ENCODE results near the gene ADGRG3. TPM values are rescaled to one million over a fixed set of nuclear protein-coding genes. Genes with fewer than 3 reads are reported as not detected.

ADGRG3 gene, protein sequence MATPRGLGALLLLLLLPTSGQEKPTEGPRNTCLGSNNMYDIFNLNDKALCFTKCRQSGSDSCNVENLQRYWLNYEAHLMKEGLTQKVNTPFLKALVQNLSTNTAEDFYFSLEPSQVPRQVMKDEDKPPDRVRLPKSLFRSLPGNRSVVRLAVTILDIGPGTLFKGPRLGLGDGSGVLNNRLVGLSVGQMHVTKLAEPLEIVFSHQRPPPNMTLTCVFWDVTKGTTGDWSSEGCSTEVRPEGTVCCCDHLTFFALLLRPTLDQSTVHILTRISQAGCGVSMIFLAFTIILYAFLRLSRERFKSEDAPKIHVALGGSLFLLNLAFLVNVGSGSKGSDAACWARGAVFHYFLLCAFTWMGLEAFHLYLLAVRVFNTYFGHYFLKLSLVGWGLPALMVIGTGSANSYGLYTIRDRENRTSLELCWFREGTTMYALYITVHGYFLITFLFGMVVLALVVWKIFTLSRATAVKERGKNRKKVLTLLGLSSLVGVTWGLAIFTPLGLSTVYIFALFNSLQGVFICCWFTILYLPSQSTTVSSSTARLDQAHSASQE
- total RNA-seq (1 to 10 TPM in 1 of 9 donors, under 1 TPM in 8; 0.12 to 1.4 (median 0.53) TPM), polyA plus RNA-seq (under 1 TPM; 0.15 to 0.61 TPM)
- long read RNA-seq, donor 1, result 0 reads
- long read RNA-seq, donor 2, partial matches to known transcripts, result 1 of 1 reads
- long read RNA-seq, donor 2, other reads (novel, unspliced or antisense), result 0 of 1 reads
- long read RNA-seq, donor 3, result 0 reads

DNA sequence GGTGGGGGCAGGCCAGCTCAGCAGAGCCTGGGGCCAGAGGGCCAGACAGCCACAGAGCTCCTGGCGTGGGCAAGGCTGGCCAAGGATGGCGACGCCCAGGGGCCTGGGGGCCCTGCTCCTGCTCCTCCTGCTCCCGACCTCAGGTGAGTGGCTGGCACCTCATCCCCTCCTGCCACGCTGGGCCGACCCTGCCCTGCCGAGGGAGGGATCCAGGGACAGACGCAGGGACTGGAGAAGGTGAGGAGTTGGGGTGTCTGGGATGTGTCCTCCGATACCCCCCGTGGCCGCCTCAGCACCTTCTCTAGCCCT, at the start of gene ADGRG3:
ADGRG3 (plus strand) TSS at position 44 of the 309 bp plus-strand sequence; CDS start at position 86, 42 bp downstream.
- Histone ChIP-seq H3K27me3 (peaks cover 0 to 4% (median 0%) of the 10 kb centered on the region in 9 donors), H3K27ac (peak within 1 kb of the TSS in 3 of 12 donors; percentile 26 to 49 (median 44)), H3K9me3 (no peaks in the 10 kb centered on the region), H3K4me1 (peaks cover 0 to 17% (median 0%) of the 10 kb centered on the region in 12 donors), H3K36me3 (peaks cover 0 to 8% (median 0%) of the 10 kb centered on the region in 9 donors), H3K4me3 (peak within 1 kb of the TSS in 1 of 12 donors; percentile 25)
- DNase-seq, result peak in 1 of 5 donors; percentile 47
- intact Hi-C loops (cut with DNase I), result no loop called here
- ATAC-seq, result no peak
- 89 to 93% (median 90%) methylated on average over 7 to 11 of the region's 11 CpGs for WGBS, 4 donors
- TF ChIP-seq, protein P1, sequence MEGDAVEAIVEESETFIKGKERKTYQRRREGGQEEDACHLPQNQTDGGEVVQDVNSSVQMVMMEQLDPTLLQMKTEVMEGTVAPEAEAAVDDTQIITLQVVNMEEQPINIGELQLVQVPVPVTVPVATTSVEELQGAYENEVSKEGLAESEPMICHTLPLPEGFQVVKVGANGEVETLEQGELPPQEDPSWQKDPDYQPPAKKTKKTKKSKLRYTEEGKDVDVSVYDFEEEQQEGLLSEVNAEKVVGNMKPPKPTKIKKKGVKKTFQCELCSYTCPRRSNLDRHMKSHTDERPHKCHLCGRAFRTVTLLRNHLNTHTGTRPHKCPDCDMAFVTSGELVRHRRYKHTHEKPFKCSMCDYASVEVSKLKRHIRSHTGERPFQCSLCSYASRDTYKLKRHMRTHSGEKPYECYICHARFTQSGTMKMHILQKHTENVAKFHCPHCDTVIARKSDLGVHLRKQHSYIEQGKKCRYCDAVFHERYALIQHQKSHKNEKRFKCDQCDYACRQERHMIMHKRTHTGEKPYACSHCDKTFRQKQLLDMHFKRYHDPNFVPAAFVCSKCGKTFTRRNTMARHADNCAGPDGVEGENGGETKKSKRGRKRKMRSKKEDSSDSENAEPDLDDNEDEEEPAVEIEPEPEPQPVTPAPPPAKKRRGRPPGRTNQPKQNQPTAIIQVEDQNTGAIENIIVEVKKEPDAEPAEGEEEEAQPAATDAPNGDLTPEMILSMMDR (IDR thresholded peaks at IDR 0.05), result no peak
- TF ChIP-seq POLR2A (IDR thresholded peaks at IDR 0.05), result no peak

- Histone ChIP-seq H3K27me3 (no peaks in the 10 kb centered on the region), H3K9me3 (no peaks in the 10 kb centered on the region), H3K4me1 (peaks cover 0 to 14% (median 4%) of the 10 kb centered on the region in 12 donors), H3K27ac (no peak overlapping the region), H3K36me3 (no peaks in the 10 kb centered on the region), H3K4me3 (no peak overlapping the region)
- ATAC-seq (no peak), DNase-seq (peak in 1 of 5 donors; percentile 10)
- WGBS, 4 donors, result 87 to 91% (median 90%) methylated on average over 7 to 8 of the region's 8 CpGs
- TF ChIP-seq, protein P1 (IDR thresholded peaks at IDR 0.05), result no peak
- TF ChIP-seq POLR2A (IDR thresholded peaks at IDR 0.05), result no peak
- intact Hi-C loops (cut with DNase I), result no loop called here
Measured at GRCh38 chr16:57619133-57619605, 48.9 kb upstream of the ADGRG3 start.

GRCh38 chr16:57619606-57620334, 48.3 kb upstream of the ADGRG3 start:
- TF ChIP-seq, protein P1 (IDR thresholded peaks at IDR 0.05), result no peak
- TF ChIP-seq POLR2A (IDR thresholded peaks at IDR 0.05), result no peak
- H3K4me3 ChIP-seq, result no peak overlapping the region
- no peak overlapping the region for H3K27ac ChIP-seq
- peak in 2 of 5 donors; percentile 15 to 46 for DNase-seq
- no peak for ATAC-seq
- H3K27me3 ChIP-seq, result no peaks in the 10 kb centered on the region
- H3K9me3 ChIP-seq, result no peaks in the 10 kb centered on the region
- peaks cover 0 to 20% (median 5%) of the 10 kb centered on the region in 12 donors for H3K4me1 ChIP-seq
- intact Hi-C loops (cut with DNase I), result no loop called here
- H3K36me3 ChIP-seq, result no peaks in the 10 kb centered on the region
- WGBS, 4 donors, result 88 to 93% (median 91%) methylated on average over 12 to 16 of the region's 16 CpGs
